Stomach (tissue), 9 donors: ENCODE measurements around the gene CST9. TPM values are rescaled to one million over a fixed set of nuclear protein-coding genes. Genes with fewer than 3 reads are reported as not detected.

Source experiments
- DNase-seq, 2 donors: peaks; one replicate each; pipeline versions ENCODE4 v3.0.0 to v3.0.0-alpha.2; 2013 to 2019
- H3K27ac ChIP-seq, 5 donors: fragments of 200-600 bp in 4 of 5; sonication (generic) in 4 of 5; one replicate each; pipeline ENCODE4 v1.5.1; 2013 to 2019; ENCODE audit warnings: mild to moderate bottlenecking in 1 of 5, moderate library complexity in 1 of 5
- H3K27me3 ChIP-seq, 3 donors: fragments of 200-600 bp; sonication (generic); one replicate each; pipeline ENCODE4 v1.5.1; 2017 to 2019; ENCODE audit warnings: mixed run types in 1 of 3
- H3K36me3 ChIP-seq, 4 donors: fragments of 200-600 bp; sonication (generic); 1 replicate in 3 of 4; 2 replicates in 1 of 4; pipeline ENCODE4 v1.5.1; 2016 to 2019
- H3K4me1 ChIP-seq, 4 donors: fragments of 200-600 bp; sonication (generic); one replicate each; pipeline ENCODE4 v1.5.1; 2016 to 2019
- H3K4me3 ChIP-seq, 4 donors: fragments of 200-600 bp; sonication (generic) in 3 of 4; one replicate each; pipeline ENCODE4 v1.5.1; 2016 to 2019; ENCODE audit warnings: mild to moderate bottlenecking in 1 of 4
- H3K9me3 ChIP-seq, 4 donors: fragments of 200-600 bp; sonication (generic); one replicate each; pipeline ENCODE4 v1.5.1; 2016 to 2019
- EP300 ChIP-seq: sonication (generic); formaldehyde crosslinking; IDR thresholded peaks from one replicate; pipeline ENCODE4 v1.6.1; 2017; ENCODE audit warnings: antibody characterized with exemption
- POLR2A ChIP-seq, 4 donors: fragments of 450-650 bp; IDR thresholded peaks; one replicate each; pipeline ENCODE4 v1.6.1; 2016; ENCODE audit warnings: antibody characterized with exemption in 4 of 4, control low read depth in 2 of 4, mild to moderate bottlenecking in 1 of 4, moderate library complexity in 1 of 4
- POLR2AphosphoS5 ChIP-seq, 3 donors: sonication (generic); formaldehyde crosslinking; IDR thresholded peaks; one replicate each; pipeline ENCODE4 v1.6.1; 2016; ENCODE audit warnings: antibody characterized with exemption in 3 of 3
- WGBS, 5 donors: extraction: QIAGEN DNeasy Blood & Tissue Kit in 3 of 5; methylation state at CpG; one replicate each; pipeline versions ENCODE4 v1.1.5 to v1.1.7; 2013 to 2018; 5-methylcytosine and 5-hydroxymethylcytosine counted together
- intact Hi-C: fragments of 100-400 bp; cut with DNase I; formaldehyde crosslinking; loops from one replicate; pipeline ENCODE4 v1.15.1; 2023; ENCODE audit warnings: low total_unique reads
- polyA plus RNA-seq, 3 donors: library from polyadenylated mRNA; stranded (reverse); fragments of 200-250 nt; gene quantifications; one replicate each; pipeline ENCODE4 v1.2.3, GENCODE V29; 2013
- total RNA-seq, 5 donors: library from RNA; depleted of rRNA; stranded (reverse); fragments of >200 nt; gene quantifications; one replicate each; pipeline versions ENCODE4 v1.1.0 to v1.2.3, GENCODE V29; 2014 to 2016
- TF ChIP-seq, protein P1 (sequence below), 7 experiments: fragments of 450-650 bp in 4 of 7; fragments of 200-600 bp in 3 of 7; sonication (generic) in 3 of 7; IDR thresholded peaks; one replicate each; pipeline ENCODE4 v1.5.1; 2016 to 2019; ENCODE audit warnings: antibody characterized with exemption in 7 of 7, control low read depth in 2 of 7, mild to moderate bottlenecking in 1 of 7
- donor health status: healthy with polysubstance abuse.
- donor health status: Bipolar disorder and iron deficiency.
- donor health status: healthy.

CST9 gene
- total and polyA plus RNA-seq, 8 donors: not detected

- no peak overlapping the region for H3K4me3 ChIP-seq
- no peak for DNase-seq
- no peaks in the 10 kb centered on the region for H3K36me3 ChIP-seq
- no peaks in the 10 kb centered on the region for H3K27me3 ChIP-seq
- peaks cover 0 to 35% (median 17%) of the 10 kb centered on the region in 4 donors for H3K4me1 ChIP-seq
- H3K9me3 ChIP-seq: no peaks in the 10 kb centered on the region
- WGBS, 5 donors: 47 to 82% (median 76%) methylated on average over 2 of the region's 2 CpGs
- intact Hi-C loops: no loop called here
- TF ChIP-seq POLR2A (IDR thresholded peaks at IDR 0.05) (no peak), EP300 (no peak), POLR2AphosphoS5 (IDR thresholded peaks at IDR 0.05) (no peak)
- TF ChIP-seq, protein P1, sequence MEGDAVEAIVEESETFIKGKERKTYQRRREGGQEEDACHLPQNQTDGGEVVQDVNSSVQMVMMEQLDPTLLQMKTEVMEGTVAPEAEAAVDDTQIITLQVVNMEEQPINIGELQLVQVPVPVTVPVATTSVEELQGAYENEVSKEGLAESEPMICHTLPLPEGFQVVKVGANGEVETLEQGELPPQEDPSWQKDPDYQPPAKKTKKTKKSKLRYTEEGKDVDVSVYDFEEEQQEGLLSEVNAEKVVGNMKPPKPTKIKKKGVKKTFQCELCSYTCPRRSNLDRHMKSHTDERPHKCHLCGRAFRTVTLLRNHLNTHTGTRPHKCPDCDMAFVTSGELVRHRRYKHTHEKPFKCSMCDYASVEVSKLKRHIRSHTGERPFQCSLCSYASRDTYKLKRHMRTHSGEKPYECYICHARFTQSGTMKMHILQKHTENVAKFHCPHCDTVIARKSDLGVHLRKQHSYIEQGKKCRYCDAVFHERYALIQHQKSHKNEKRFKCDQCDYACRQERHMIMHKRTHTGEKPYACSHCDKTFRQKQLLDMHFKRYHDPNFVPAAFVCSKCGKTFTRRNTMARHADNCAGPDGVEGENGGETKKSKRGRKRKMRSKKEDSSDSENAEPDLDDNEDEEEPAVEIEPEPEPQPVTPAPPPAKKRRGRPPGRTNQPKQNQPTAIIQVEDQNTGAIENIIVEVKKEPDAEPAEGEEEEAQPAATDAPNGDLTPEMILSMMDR (IDR thresholded peaks at IDR 0.05): no peak
- H3K27ac ChIP-seq: no peak overlapping the region
Observed at GRCh38 chr20:23652926-23653325, 47.2 kb upstream of the CST9 start.

GRCh38 chr20:23652371-23652770, 46.7 kb upstream of the CST9 start:
- Histone ChIP-seq H3K27ac (no peak overlapping the region), H3K4me3 (no peak overlapping the region), H3K9me3 (no peaks in the 10 kb centered on the region), H3K4me1 (peaks cover 0 to 35% (median 17%) of the 10 kb centered on the region in 4 donors), H3K27me3 (no peaks in the 10 kb centered on the region), H3K36me3 (no peaks in the 10 kb centered on the region)
- TF ChIP-seq POLR2AphosphoS5 (IDR thresholded peaks at IDR 0.05) (no peak), EP300 (no peak), POLR2A (IDR thresholded peaks at IDR 0.05) (no peak)
- TF ChIP-seq, protein P1 (IDR thresholded peaks at IDR 0.05): no peak
- intact Hi-C loops: no loop called here
- no peak for DNase-seq

DNA sequence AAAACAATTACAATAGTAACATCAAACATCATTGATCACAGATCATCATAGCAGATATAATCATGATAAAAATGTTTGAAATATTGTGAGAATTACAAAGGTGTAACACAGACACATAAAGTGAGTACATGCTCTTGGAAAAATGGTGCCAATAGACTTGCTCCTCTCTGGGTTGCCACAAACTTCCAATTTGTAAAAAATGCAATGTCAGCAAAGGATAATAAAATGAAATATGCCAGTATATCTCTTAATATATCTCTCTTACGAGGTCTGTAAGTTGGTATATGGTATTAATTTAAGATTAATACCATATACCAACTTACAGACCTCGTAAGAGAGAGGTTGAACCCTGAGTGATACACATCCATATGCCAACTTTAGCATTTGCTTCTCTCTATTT, 45.4 kb upstream of the CST9 start:
- no peaks in the 10 kb centered on the region for H3K27me3 ChIP-seq
- peaks cover 0 to 30% (median 16%) of the 10 kb centered on the region in 4 donors for H3K4me1 ChIP-seq
- no peak for TF ChIP-seq POLR2A (IDR thresholded peaks at IDR 0.05)
- TF ChIP-seq, protein P1 (IDR thresholded peaks at IDR 0.05): no peak
- no peak for TF ChIP-seq EP300
- no peak for TF ChIP-seq POLR2AphosphoS5 (IDR thresholded peaks at IDR 0.05)
- H3K27ac ChIP-seq: no peak overlapping the region
- H3K4me3 ChIP-seq: no peak overlapping the region
- intact Hi-C loops: no loop called here
- no peaks in the 10 kb centered on the region for H3K36me3 ChIP-seq
- WGBS, 5 donors: 79 to 92% (median 88%) methylated on average over 2 of the region's 2 CpGs
- no peaks in the 10 kb centered on the region for H3K9me3 ChIP-seq
- no peak for DNase-seq

- 70 to 92% (median 84%) methylated on average over 1 of the region's 1 CpG for WGBS, 5 donors
- H3K36me3 ChIP-seq: no peaks in the 10 kb centered on the region
- intact Hi-C loops: no loop called here
- no peak for TF ChIP-seq POLR2AphosphoS5 (IDR thresholded peaks at IDR 0.05)
- TF ChIP-seq, protein P1 (IDR thresholded peaks at IDR 0.05): no peak
- TF ChIP-seq EP300: no peak
- no peak for TF ChIP-seq POLR2A (IDR thresholded peaks at IDR 0.05)
- no peaks in the 10 kb centered on the region for H3K27me3 ChIP-seq
- peaks cover 0 to 18% (median 11%) of the 10 kb centered on the region in 4 donors for H3K4me1 ChIP-seq
- H3K4me3 ChIP-seq: no peak overlapping the region
- no peaks in the 10 kb centered on the region for H3K9me3 ChIP-seq
- no peak for DNase-seq
- H3K27ac ChIP-seq: no peak overlapping the region
Observed at GRCh38 chr20:23649830-23650417, 44.2 kb upstream of the CST9 start.
